Measurements from ENCODE around the gene STAMBP.

STAMBP gene

DNA sequence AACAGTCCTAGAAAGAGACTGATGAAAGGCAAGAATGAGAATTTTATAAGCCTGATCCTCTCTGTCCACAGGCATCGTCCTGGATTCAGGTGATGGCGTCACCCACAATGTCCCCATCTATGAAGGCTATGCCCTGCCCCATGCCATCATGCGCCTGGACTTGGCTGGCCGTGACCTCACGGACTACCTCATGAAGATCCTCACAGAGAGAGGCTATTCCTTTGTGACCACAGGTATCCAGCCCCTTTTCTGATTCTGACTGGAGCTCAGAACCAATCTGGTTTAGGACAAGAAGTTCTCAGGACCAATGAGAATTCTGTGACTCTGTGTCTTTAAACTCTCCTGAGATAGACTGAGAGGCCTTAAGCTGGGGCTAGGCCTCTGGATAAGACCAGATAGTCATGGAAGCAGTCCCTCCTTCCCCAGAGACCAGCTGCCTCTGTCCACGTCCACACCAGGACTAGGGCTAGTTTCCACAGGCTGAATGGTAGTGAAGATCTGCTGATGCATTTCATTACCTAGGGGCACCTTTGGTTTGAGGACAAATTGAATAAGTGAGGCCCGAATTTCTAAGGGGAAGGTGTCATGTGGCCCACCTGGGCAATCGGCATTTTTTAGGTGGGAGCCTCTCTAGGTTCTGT, 84.8 kb downstream of the STAMBP start:
- Histone ChIP-seq H3K27me3 (replicated peaks; ENCODE audit: control insufficient read depth, insufficient read depth, low read length) (no peaks in the 10 kb centered on the region), H3K36me3 (ENCODE audit: control insufficient read depth, insufficient read depth, low read length) (no peaks in the 10 kb centered on the region)
- TF ChIP-seq, protein P1, sequence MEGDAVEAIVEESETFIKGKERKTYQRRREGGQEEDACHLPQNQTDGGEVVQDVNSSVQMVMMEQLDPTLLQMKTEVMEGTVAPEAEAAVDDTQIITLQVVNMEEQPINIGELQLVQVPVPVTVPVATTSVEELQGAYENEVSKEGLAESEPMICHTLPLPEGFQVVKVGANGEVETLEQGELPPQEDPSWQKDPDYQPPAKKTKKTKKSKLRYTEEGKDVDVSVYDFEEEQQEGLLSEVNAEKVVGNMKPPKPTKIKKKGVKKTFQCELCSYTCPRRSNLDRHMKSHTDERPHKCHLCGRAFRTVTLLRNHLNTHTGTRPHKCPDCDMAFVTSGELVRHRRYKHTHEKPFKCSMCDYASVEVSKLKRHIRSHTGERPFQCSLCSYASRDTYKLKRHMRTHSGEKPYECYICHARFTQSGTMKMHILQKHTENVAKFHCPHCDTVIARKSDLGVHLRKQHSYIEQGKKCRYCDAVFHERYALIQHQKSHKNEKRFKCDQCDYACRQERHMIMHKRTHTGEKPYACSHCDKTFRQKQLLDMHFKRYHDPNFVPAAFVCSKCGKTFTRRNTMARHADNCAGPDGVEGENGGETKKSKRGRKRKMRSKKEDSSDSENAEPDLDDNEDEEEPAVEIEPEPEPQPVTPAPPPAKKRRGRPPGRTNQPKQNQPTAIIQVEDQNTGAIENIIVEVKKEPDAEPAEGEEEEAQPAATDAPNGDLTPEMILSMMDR (IDR thresholded peaks at IDR 0.05; ENCODE audit: insufficient read depth, low read length, poor library complexity, severe bottlenecking), result no peak

DNA sequence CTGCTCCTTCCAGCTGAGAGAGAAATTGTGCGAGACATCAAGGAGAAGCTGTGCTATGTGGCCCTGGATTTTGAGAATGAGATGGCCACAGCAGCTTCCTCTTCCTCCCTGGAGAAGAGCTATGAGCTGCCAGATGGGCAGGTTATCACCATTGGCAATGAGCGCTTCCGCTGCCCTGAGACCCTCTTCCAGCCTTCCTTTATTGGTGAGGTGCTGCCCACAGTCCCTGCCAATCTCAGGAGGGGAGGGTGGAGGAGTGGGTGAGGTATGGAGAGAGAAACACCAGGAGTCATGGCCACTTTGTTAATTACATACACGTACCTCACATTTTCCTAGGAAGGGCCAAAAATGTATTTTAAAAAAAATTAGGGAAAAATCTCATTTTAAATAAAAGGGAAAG, 85.9 kb downstream of the STAMBP start:
- H3K36me3 ChIP-seq (ENCODE audit: control insufficient read depth, insufficient read depth, low read length), result no peaks in the 10 kb centered on the region
- TF ChIP-seq, protein P1 (IDR thresholded peaks at IDR 0.05; ENCODE audit: insufficient read depth, low read length, poor library complexity, severe bottlenecking), result no peak
- no peaks in the 10 kb centered on the region for H3K27me3 ChIP-seq (replicated peaks; ENCODE audit: control insufficient read depth, insufficient read depth, low read length)
- H3K4me3 ChIP-seq (replicated peaks; ENCODE audit: low read depth, low read length), result no peak overlapping the region
- no peak for DNase-seq (ENCODE audit: extremely low read depth, insufficient read length)

More for the DNA sequence above, 84.8 kb downstream of the STAMBP start:
- no peak for DNase-seq (ENCODE audit: extremely low read depth, insufficient read length)
- no peak overlapping the region for H3K4me3 ChIP-seq (replicated peaks; ENCODE audit: low read depth, low read length)

DNA sequence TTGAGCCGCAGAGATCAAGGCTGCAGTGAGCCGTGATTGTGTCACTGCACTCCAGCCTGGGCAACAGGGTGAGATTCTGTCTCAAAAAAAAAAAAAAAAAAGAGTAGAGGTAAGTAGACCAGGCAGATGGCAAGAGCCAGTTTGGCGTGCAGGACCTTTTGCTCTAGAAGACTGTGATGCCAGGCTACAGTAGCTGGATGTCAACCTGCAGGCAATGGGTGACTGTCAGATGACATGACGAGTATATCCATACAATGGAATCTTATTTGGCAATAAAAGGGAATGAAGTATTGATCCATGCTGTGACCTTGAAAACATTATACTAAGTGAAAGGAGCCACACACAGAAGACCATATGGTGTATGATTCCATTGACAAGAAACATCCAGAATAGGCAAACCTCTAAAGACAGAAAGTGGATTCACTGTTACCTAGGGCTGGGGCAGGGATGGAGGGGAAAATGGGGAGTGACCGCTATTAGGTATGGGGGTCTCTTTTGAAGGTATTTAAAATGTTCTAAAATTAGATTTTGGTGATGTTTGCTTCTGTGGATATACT, 86.8 kb downstream of the STAMBP start:
- no peak for DNase-seq (ENCODE audit: extremely low read depth, insufficient read length)
- Histone ChIP-seq H3K4me3 (replicated peaks; ENCODE audit: low read depth, low read length) (no peak overlapping the region), H3K27me3 (replicated peaks; ENCODE audit: control insufficient read depth, insufficient read depth, low read length) (no peaks in the 10 kb centered on the region), H3K36me3 (ENCODE audit: control insufficient read depth, insufficient read depth, low read length) (no peaks in the 10 kb centered on the region)
- TF ChIP-seq, protein P1 (IDR thresholded peaks at IDR 0.05; ENCODE audit: insufficient read depth, low read length, poor library complexity, severe bottlenecking), result no peak

DNA sequence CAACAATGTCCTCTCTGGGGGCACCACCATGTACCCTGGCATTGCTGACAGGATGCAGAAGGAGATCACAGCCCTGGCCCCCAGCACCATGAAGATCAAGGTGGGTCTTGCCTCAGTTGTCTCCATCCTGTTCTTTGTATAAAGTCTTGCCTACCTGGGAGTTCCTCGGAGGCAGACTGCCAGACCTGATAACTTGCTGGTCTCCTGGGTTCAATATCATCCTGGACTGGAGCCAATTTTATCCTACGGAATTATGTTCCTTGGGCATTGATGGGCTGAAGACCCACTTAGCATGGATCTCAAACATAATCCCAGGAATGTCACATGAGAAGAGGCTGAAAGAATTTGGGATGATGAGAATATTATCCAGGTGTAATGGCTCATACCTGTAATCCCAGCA, 87.9 kb downstream of the STAMBP start:
- H3K27me3 ChIP-seq (replicated peaks; ENCODE audit: control insufficient read depth, insufficient read depth, low read length), result no peaks in the 10 kb centered on the region
- TF ChIP-seq, protein P1 (IDR thresholded peaks at IDR 0.05; ENCODE audit: insufficient read depth, low read length, poor library complexity, severe bottlenecking), result no peak
- no peak overlapping the region for H3K4me3 ChIP-seq (replicated peaks; ENCODE audit: low read depth, low read length)
- H3K36me3 ChIP-seq (ENCODE audit: control insufficient read depth, insufficient read depth, low read length), result no peaks in the 10 kb centered on the region
- no peak for DNase-seq (ENCODE audit: extremely low read depth, insufficient read length)

DNA sequence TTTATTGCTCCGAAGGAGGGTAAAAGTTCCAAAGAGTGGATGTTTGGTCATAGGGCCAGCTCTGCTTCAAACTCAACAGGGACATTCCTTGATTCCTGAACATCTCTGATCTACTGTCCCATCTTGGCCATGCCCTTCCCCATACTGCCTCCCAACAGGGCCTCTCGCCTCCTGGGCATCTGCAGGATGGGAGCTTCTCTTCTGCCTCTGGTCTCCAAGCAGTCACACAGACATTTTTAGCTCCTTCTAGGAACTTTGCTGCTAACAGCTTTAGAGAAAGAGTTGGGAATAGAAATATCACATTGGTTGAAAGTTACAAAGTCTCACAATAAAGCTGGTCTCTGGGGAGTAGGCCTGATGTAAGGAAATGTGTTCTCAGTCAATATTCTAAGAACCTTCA, 88.5 kb downstream of the STAMBP start:
- TF ChIP-seq, protein P1 (IDR thresholded peaks at IDR 0.05; ENCODE audit: insufficient read depth, low read length, poor library complexity, severe bottlenecking), result no peak
- Histone ChIP-seq H3K4me3 (replicated peaks; ENCODE audit: low read depth, low read length) (no peak overlapping the region), H3K27me3 (replicated peaks; ENCODE audit: control insufficient read depth, insufficient read depth, low read length) (no peaks in the 10 kb centered on the region), H3K36me3 (ENCODE audit: control insufficient read depth, insufficient read depth, low read length) (no peaks in the 10 kb centered on the region)
- no peak for DNase-seq (ENCODE audit: extremely low read depth, insufficient read length)
